B cell (primary cell): ENCODE measurements around the gene TMEM144. TPM values are rescaled to one million over a fixed set of nuclear protein-coding genes. Genes with fewer than 3 reads are reported as not detected.
A peak's percentile ranks its signal among the peaks of the same experiment; 100 is the strongest.

Experiments used
- ATAC-seq: fragments of 200-7000 bp; cut with Tn5 transposase; one replicate; pipeline ENCODE4 v1.10.0; 2021; ENCODE audit warnings: low read depth, mild to moderate bottlenecking, moderate number of reproducible peaks, moderate library complexity
- CTCF ChIA-PET: fragments of 350-600 bp; sonication (Branson Sonifier 250); formaldehyde crosslinking; loops from one replicate; lab custom pipeline; 2021; ENCODE audit warnings: antibody characterized with exemption, inconsistent platforms; lab: Charles Lee
- POLR2A ChIA-PET: fragments of 350-600 bp; sonication (Branson Sonifier 250); formaldehyde crosslinking; loops from one replicate; lab custom pipeline; 2021; ENCODE audit warnings: antibody characterized with exemption; lab: Charles Lee
- DNase-seq: peaks from one replicate; pipeline ENCODE4 v3.0.0; 2013
- H2AFZ ChIP-seq: 2 replicates; pipeline ENCODE4 v1.6.1; 2012; ENCODE audit warnings: mild to moderate bottlenecking, low read depth, low read length; ENCODE audit not compliant: insufficient read depth, poor library complexity, severe bottlenecking
- H3K27ac ChIP-seq, 2 donors: 1 replicate in 1 of 2; 2 replicates in 1 of 2; pipeline ENCODE4 v1.5.1; 2012 to 2013; ENCODE audit warnings: low read length in 2 of 2, mild to moderate bottlenecking in 2 of 2, moderate library complexity in 1 of 2
- H3K27me3 ChIP-seq, 4 experiments: fragments of 200-600 bp in 1 of 4; sonication (generic) in 1 of 4; replicated peaks in 1 of 4; 1 replicate in 2 of 4; 2 replicates in 2 of 4; pipeline versions ENCODE4 v1.6.1 to v1.7.0; 2013 to 2016; ENCODE audit warnings: low read length in 3 of 4, mild to moderate bottlenecking in 2 of 4, mixed read lengths in 1 of 4, moderate library complexity in 1 of 4; ENCODE audit not compliant: insufficient read depth in 4 of 4, control insufficient read depth in 3 of 4; ENCODE audit errors: control extremely low read depth in 1 of 4
- H3K36me3 ChIP-seq, 2 experiments: replicated peaks in 1 of 2; 1 replicate in 1 of 2; 2 replicates in 1 of 2; pipeline versions ENCODE4 v1.6.1 to v1.7.1; 2013; ENCODE audit warnings: low read length in 1 of 2; ENCODE audit not compliant: insufficient read depth in 2 of 2, control insufficient read depth in 1 of 2; ENCODE audit errors: control extremely low read depth in 1 of 2, extremely low read depth in 1 of 2
- H3K4me1 ChIP-seq, 2 donors: fragments of 200-600 bp in 1 of 2; sonication (generic) in 1 of 2; 1 replicate in 1 of 2; 2 replicates in 1 of 2; pipeline versions ENCODE4 v1.5.1 to v1.6.1; 2013 to 2017; ENCODE audit warnings: low read length in 2 of 2; ENCODE audit not compliant: control insufficient read depth in 2 of 2, insufficient read depth in 2 of 2
- H3K4me2 ChIP-seq: replicated peaks from 2 replicates; pipeline ENCODE3; 2012; ENCODE audit warnings: mild to moderate bottlenecking, low read depth, low read length; ENCODE audit not compliant: poor library complexity, severe bottlenecking
- H3K4me3 ChIP-seq, 5 experiments: fragments of 200-600 bp in 1 of 5; sonication (generic) in 1 of 5; 1 replicate in 3 of 5; 2 replicates in 2 of 5; pipeline versions ENCODE4 v1.5.1 to v1.7.0; 2011 to 2016; ENCODE audit warnings: low read length in 4 of 5, mild to moderate bottlenecking in 4 of 5, low read depth in 2 of 5, control low read depth in 1 of 5, moderate library complexity in 1 of 5; ENCODE audit not compliant: insufficient read depth in 1 of 5; ENCODE audit errors: control extremely low read depth in 1 of 5, extremely low read depth in 1 of 5
- H3K79me2 ChIP-seq: fragments of 200-600 bp; sonication (generic); one replicate; pipeline ENCODE4 v1.6.0; 2016; ENCODE audit warnings: low read length; ENCODE audit not compliant: control insufficient read depth, insufficient read depth
- H3K9ac ChIP-seq: fragments of 200-600 bp; sonication (generic); 2 replicates; pipeline ENCODE4 v1.6.1; 2017; ENCODE audit warnings: mild to moderate bottlenecking, low read length, moderate library complexity
- H3K9me3 ChIP-seq, 3 donors: one replicate each; pipeline versions ENCODE4 v1.6.1 to v1.7.1; 2013; ENCODE audit warnings: low read length in 2 of 3; ENCODE audit not compliant: control insufficient read depth in 2 of 3, insufficient read depth in 1 of 3; ENCODE audit errors: control extremely low read depth in 1 of 3
- H4K20me1 ChIP-seq: 2 replicates; pipeline ENCODE4 v1.6.0; 2012; ENCODE audit warnings: mild to moderate bottlenecking, low read length; ENCODE audit not compliant: insufficient read depth, control insufficient read depth, poor library complexity, severe bottlenecking
- H3K27ac Mint-ChIP-seq: one replicate; pipeline ENCODE4 v1.8.0; 2021; ENCODE audit warnings: mixed read lengths
- H3K27me3 Mint-ChIP-seq: one replicate; pipeline ENCODE4 v1.8.0; 2021; ENCODE audit warnings: mixed read lengths
- H3K4me1 Mint-ChIP-seq: one replicate; pipeline ENCODE4 v1.8.0; 2021; ENCODE audit warnings: mixed read lengths
- H3K4me3 Mint-ChIP-seq: one replicate; pipeline ENCODE4 v1.8.0; 2021; ENCODE audit warnings: mixed read lengths
- H3K9me3 Mint-ChIP-seq: one replicate; pipeline ENCODE4 v1.8.0; 2022; ENCODE audit warnings: mixed read lengths; ENCODE audit not compliant: insufficient read depth
- CTCF ChIP-seq: fragments of 200-600 bp; IDR thresholded peaks from one replicate; pipeline ENCODE4 v1.8.0; 2022; ENCODE audit warnings: antibody characterized with exemption, mild to moderate bottlenecking
- EZH2 ChIP-seq: IDR thresholded peaks from 2 replicates; pipeline ENCODE4 v1.6.1; 2012; ENCODE audit warnings: borderline replicate concordance, low read depth, mild to moderate bottlenecking, moderate library complexity, low read length; ENCODE audit not compliant: insufficient read depth, poor library complexity, severe bottlenecking
- WGBS: methylation state at CpG from one replicate; pipeline ENCODE4 v1.1.5; 2013; ENCODE audit warnings: missing lambda C conversion rate; ENCODE audit not compliant: insufficient coverage; 5-methylcytosine and 5-hydroxymethylcytosine counted together
- intact Hi-C: fragments of 100-400 bp; cut with micrococcal nuclease; formaldehyde crosslinking; loops from one replicate; pipeline ENCODE4 v1.10.0; 2022
- polyA plus RNA-seq: library from polyadenylated mRNA; depleted of rRNA; stranded (reverse); fragments of >200 nt; gene quantifications from 2 replicates; pipeline ENCODE4 v1.2.3, GENCODE V29; 2012
- total RNA-seq, 2 donors: library from RNA; stranded (reverse); fragments of 120-200 nt in 1 of 2; gene quantifications; 1 replicate in 1 of 2; 2 replicates in 1 of 2; pipeline versions ENCODE4 v1.2.3 to v1.2.4, GENCODE V29; 2013 to 2022

TMEM144 gene
- total and polyA plus RNA-seq, 2 donors (not counting 1 experiment from before 2014, with no cell fraction given), result 0.06 to 0.07 TPM

GRCh38 chr4:158203929-158204328 is 6.4 kb upstream of the TMEM144 start:
- H3K9me3 Mint-ChIP-seq, result no peaks in the 10 kb centered on the region
- WGBS, result no CpG with 5 or more reads among the region's 3 CpGs
- H3K9me3 ChIP-seq, result no peaks in the 10 kb centered on the region
- H3K4me2 ChIP-seq, result no peak overlapping the region
- no peak for TF ChIP-seq EZH2
- no peak for TF ChIP-seq CTCF
- ChIA-PET POLR2A (no interaction called here), CTCF (no interaction called here)
- no peaks in the 10 kb centered on the region for H3K79me2 ChIP-seq
- no peaks in the 10 kb centered on the region for H3K4me1 Mint-ChIP-seq
- H2AFZ ChIP-seq, result no peak overlapping the region
- ATAC-seq, result no peak
- no peaks in the 10 kb centered on the region for H3K4me1 ChIP-seq
- no peaks in the 10 kb centered on the region for H3K27me3 ChIP-seq
- intact Hi-C loops, result no loop called here
- no peak for DNase-seq
- no peak overlapping the region for H3K27ac Mint-ChIP-seq
- no peak overlapping the region for H3K4me3 ChIP-seq
- H3K27me3 Mint-ChIP-seq, result peaks cover 6% of the 10 kb centered on the region
- no peak overlapping the region for H3K9ac ChIP-seq
- no peaks in the 10 kb centered on the region for H4K20me1 ChIP-seq
- H3K4me3 Mint-ChIP-seq, result no peak overlapping the region
- H3K36me3 ChIP-seq, result no peaks in the 10 kb centered on the region
- no peak overlapping the region for H3K27ac ChIP-seq

- no peaks in the 10 kb centered on the region for H3K9me3 Mint-ChIP-seq
- TF ChIP-seq EZH2 (no peak), CTCF (no peak)
- H3K4me3 ChIP-seq, result no peak overlapping the region
- 0% methylated on average over 1 of the region's 5 CpGs for WGBS
- H3K79me2 ChIP-seq, result no peaks in the 10 kb centered on the region
- no peak overlapping the region for H3K9ac ChIP-seq
- peak overlapping the region; percentile 41 for H3K4me3 Mint-ChIP-seq
- no peaks in the 10 kb centered on the region for H3K9me3 ChIP-seq
- ChIA-PET POLR2A (no interaction called here), CTCF (no interaction called here)
- no peaks in the 10 kb centered on the region for H3K36me3 ChIP-seq
- H3K4me1 Mint-ChIP-seq, result peaks cover 17% of the 10 kb centered on the region
- H3K4me2 ChIP-seq, result no peak overlapping the region
- DNase-seq (peak; percentile 10), ATAC-seq (no peak)
- H3K27me3 Mint-ChIP-seq, result peaks cover 29% of the 10 kb centered on the region
- no peaks in the 10 kb centered on the region for H4K20me1 ChIP-seq
- intact Hi-C loops, result no loop called here
- no peak overlapping the region for H2AFZ ChIP-seq
- H3K27ac Mint-ChIP-seq, result no peak overlapping the region
- no peak overlapping the region for H3K27ac ChIP-seq
- H3K27me3 ChIP-seq, result peaks cover 0 to 7% (median 2%) of the 10 kb centered on the region in 4 experiments
- H3K4me1 ChIP-seq, result peaks cover 7 to 8% of the 10 kb centered on the region in 2 donors
Measured at GRCh38 chr4:158208963-158209640, 1.2 kb upstream of the TMEM144 start.
